NB4 (cell line): Measurements from ENCODE around the gene TFG.

Experiments
- DNase-seq: peaks from one replicate; pipeline ENCODE4 v3.0.0; 2010; ENCODE audit warnings: low read depth
- H3K4me3 ChIP-seq: one replicate; pipeline ENCODE4 v1.5.1; 2011; ENCODE audit warnings: mild to moderate bottlenecking, low read depth, low read length, moderate library complexity
- MYC ChIP-seq: IDR thresholded peaks from 2 replicates; pipeline ENCODE4 v1.6.1; 2011; ENCODE audit warnings: low read depth, low read length
- POLR2A ChIP-seq: IDR thresholded peaks from 2 replicates; pipeline ENCODE4 v1.6.1; 2011; ENCODE audit warnings: mild to moderate bottlenecking; ENCODE audit not compliant: insufficient read length; ENCODE audit errors: extremely low read depth
- TF ChIP-seq, protein P1 (sequence below): IDR thresholded peaks from one replicate; pipeline ENCODE4 v1.5.1; 2012; ENCODE audit warnings: low read depth, low read length
- TF ChIP-seq, protein P2 (sequence below): IDR thresholded peaks from 2 replicates; pipeline ENCODE4 v1.6.1; 2011; ENCODE audit warnings: low read depth, low read length

Gene TFG

DNA sequence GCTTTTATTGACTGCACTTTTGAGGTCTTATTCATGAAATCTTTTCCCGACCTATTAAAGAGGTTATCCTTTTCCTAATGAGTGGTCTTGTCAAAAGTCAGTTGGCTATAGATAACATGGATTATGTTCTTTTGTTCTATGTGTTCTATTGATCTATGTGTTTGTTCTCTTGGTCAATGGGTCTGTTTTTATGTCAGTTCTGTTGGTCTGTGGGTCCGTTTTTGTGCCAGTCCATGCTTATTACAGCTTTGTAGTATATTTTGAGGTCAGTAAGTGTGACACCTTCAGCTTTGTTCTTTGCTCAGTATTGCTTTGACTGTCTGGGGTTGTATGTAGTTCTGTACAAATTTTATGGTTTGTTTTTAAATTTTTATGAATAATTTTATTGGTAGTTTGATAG is 7.8 kb downstream of the TFG start:
- H3K4me3 ChIP-seq = no peak overlapping the region
- TF ChIP-seq, protein P1, sequence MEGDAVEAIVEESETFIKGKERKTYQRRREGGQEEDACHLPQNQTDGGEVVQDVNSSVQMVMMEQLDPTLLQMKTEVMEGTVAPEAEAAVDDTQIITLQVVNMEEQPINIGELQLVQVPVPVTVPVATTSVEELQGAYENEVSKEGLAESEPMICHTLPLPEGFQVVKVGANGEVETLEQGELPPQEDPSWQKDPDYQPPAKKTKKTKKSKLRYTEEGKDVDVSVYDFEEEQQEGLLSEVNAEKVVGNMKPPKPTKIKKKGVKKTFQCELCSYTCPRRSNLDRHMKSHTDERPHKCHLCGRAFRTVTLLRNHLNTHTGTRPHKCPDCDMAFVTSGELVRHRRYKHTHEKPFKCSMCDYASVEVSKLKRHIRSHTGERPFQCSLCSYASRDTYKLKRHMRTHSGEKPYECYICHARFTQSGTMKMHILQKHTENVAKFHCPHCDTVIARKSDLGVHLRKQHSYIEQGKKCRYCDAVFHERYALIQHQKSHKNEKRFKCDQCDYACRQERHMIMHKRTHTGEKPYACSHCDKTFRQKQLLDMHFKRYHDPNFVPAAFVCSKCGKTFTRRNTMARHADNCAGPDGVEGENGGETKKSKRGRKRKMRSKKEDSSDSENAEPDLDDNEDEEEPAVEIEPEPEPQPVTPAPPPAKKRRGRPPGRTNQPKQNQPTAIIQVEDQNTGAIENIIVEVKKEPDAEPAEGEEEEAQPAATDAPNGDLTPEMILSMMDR = no peak
- TF ChIP-seq POLR2A (no peak), MYC (no peak)
- TF ChIP-seq, protein P2, sequence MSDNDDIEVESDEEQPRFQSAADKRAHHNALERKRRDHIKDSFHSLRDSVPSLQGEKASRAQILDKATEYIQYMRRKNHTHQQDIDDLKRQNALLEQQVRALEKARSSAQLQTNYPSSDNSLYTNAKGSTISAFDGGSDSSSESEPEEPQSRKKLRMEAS = no peak
- no peak for DNase-seq

GRCh38 chr3:100717637-100718487 is 8.6 kb downstream of the TFG start:
- no peak for DNase-seq
- no peak overlapping the region for H3K4me3 ChIP-seq
- TF ChIP-seq MYC = no peak
- no peak for TF ChIP-seq POLR2A
- TF ChIP-seq, protein P1 = no peak
- TF ChIP-seq, protein P2 = no peak

DNA sequence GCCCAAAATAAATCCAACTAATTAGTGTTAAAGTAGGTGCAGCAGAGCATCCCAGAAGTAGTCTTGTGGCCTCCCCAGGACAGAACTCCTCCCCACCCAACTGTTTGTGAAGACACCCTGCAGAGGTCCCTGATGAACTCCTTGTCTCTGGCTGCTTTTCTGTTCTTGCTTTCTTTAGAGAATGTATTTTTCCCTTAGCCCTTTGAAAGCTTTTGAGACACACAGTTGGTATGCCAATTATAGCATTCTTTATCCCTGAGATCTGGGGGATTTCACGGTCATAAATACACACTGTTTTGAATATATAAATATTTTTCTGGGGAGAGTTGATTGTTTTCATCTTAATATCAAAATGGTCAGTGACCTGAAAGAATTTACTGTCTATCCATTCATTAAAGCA is 9.8 kb downstream of the TFG start:
- TF ChIP-seq, protein P1 = no peak
- TF ChIP-seq, protein P2 = no peak
- no peak for TF ChIP-seq MYC
- TF ChIP-seq POLR2A = no peak
- no peak overlapping the region for H3K4me3 ChIP-seq
- DNase-seq = no peak

DNA sequence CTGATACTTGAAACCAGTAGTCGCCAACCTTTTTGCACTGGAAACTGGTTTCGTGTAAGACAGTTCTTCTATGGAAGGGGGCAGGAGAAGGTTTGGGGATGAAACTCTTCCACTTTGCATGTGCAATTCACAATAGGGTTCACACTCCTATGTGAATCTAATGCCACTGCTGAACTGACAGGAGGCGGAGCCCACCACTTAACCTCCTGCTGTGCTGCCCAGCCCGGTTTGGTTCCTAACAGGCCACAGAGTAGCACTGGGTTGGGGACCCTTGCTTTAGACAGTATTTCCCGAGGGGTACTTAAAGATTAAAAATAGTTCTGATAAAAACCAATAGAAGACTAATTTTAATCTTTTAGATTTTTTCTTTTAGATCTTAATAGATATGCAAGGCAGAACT is 11.1 kb downstream of the TFG start:
- H3K4me3 ChIP-seq = no peak overlapping the region
- TF ChIP-seq MYC (no peak), POLR2A (no peak)
- TF ChIP-seq, protein P2 = no peak
- TF ChIP-seq, protein P1 = no peak
- DNase-seq = no peak

GRCh38 chr3:100725935-100726513 is 16.7 kb downstream of the TFG start:
- DNase-seq = no peak
- H3K4me3 ChIP-seq = no peak overlapping the region
- TF ChIP-seq MYC (no peak), POLR2A (no peak)
- TF ChIP-seq, protein P2 = no peak
- TF ChIP-seq, protein P1 = no peak
